HepG2 (cell line): Measurements from ENCODE around the gene ANXA10. TPM values are rescaled to one million over a fixed set of nuclear protein-coding genes. Genes with fewer than 3 reads are reported as not detected.

Experiments
- ATF1 ChIP-seq: IDR thresholded peaks from 2 replicates; pipeline ENCODE4 v1.6.1; 2016; ENCODE audit warnings: mild to moderate bottlenecking, control low read depth
- DR1 ChIP-seq: sonication (generic); formaldehyde crosslinking; IDR thresholded peaks from 2 replicates; pipeline ENCODE4 v1.8.0; 2021; ENCODE audit warnings: mild to moderate bottlenecking, missing genetic modification reagents, inconsistent platforms
- ELK4 ChIP-seq: sonication (generic); formaldehyde crosslinking; IDR thresholded peaks from 2 replicates; pipeline ENCODE4 v1.9.0; 2021; ENCODE audit warnings: missing genetic modification reagents, borderline replicate concordance
- EP300 ChIP-seq, 3 experiments: sonication (generic) in 1 of 3; formaldehyde crosslinking in 1 of 3; IDR thresholded peaks; 2 replicates each; pipeline versions ENCODE4 v1.5.1 to v1.6.1; 2011 to 2020; ENCODE audit warnings: low read depth in 2 of 3, low read length in 2 of 3, borderline replicate concordance in 1 of 3, improper control_type of control experiment in 1 of 3, mild to moderate bottlenecking in 1 of 3, missing genetic modification reagents in 1 of 3, moderate library complexity in 1 of 3
- FOXA1 ChIP-seq, 2 experiments: fragments of 450-650 bp in 1 of 2; sonication (generic) in 1 of 2; formaldehyde crosslinking in 1 of 2; IDR thresholded peaks; 2 replicates each; pipeline versions ENCODE4 v1.4.0 to v1.6.1; 2016 to 2020; ENCODE audit warnings: missing genetic modification reagents in 1 of 2
- FOXM1 ChIP-seq: sonication (generic); formaldehyde crosslinking; IDR thresholded peaks from 2 replicates; pipeline ENCODE4 v1.5.0; 2020; ENCODE audit warnings: missing genetic modification reagents
- FOXP1 ChIP-seq, 2 experiments: fragments of 450-650 bp in 1 of 2; IDR thresholded peaks; 2 replicates each; pipeline ENCODE4 v1.6.1; 2017 to 2018; ENCODE audit warnings: antibody characterized with exemption in 1 of 2
- IKZF5 ChIP-seq: IDR thresholded peaks from 2 replicates; pipeline ENCODE4 v1.6.1; 2018; ENCODE audit warnings: missing genetic modification reagents, mild to moderate bottlenecking, missing compliant biosample characterization
- KLF15 ChIP-seq: sonication (generic); formaldehyde crosslinking; IDR thresholded peaks from 2 replicates; pipeline ENCODE4 v1.8.1; 2023; ENCODE audit warnings: borderline replicate concordance, mild to moderate bottlenecking, inconsistent platforms, missing genetic modification reagents, mixed read lengths
- NR2F1 ChIP-seq, 2 experiments: fragments of 450-650 bp in 1 of 2; formaldehyde crosslinking in 1 of 2; IDR thresholded peaks; 2 replicates each; pipeline versions ENCODE4 v1.5.0 to v1.6.1; 2016 to 2020; ENCODE audit warnings: mild to moderate bottlenecking in 1 of 2, missing compliant biosample characterization in 1 of 2, missing genetic modification reagents in 1 of 2, moderate library complexity in 1 of 2
- NRL ChIP-seq: sonication (generic); formaldehyde crosslinking; IDR thresholded peaks from 2 replicates; pipeline ENCODE4 v1.5.0; 2020; ENCODE audit warnings: missing genetic modification reagents, mild to moderate bottlenecking, moderate library complexity, borderline replicate concordance
- SOX6 ChIP-seq, 2 experiments: fragments of 450-650 bp in 1 of 2; sonication (generic) in 1 of 2; formaldehyde crosslinking in 1 of 2; IDR thresholded peaks; 2 replicates each; pipeline versions ENCODE4 v1.4.0 to v1.6.1; 2017 to 2020; ENCODE audit warnings: antibody characterized with exemption in 1 of 2, mild to moderate bottlenecking in 1 of 2, missing genetic modification reagents in 1 of 2
- SSRP1 ChIP-seq: IDR thresholded peaks from 2 replicates; pipeline ENCODE4 v1.6.1; 2016; ENCODE audit warnings: control low read depth
- THAP9 ChIP-seq: sonication (generic); formaldehyde crosslinking; IDR thresholded peaks from 2 replicates; pipeline ENCODE4; 2020; ENCODE audit warnings: missing genetic modification reagents, mild to moderate bottlenecking, borderline replicate concordance
- TMF1 ChIP-seq: sonication (generic); formaldehyde crosslinking; IDR thresholded peaks from 2 replicates; pipeline ENCODE4 v1.8.1; 2022; ENCODE audit warnings: low read depth, missing genetic modification reagents
- ZC3H4 ChIP-seq: sonication (generic); formaldehyde crosslinking; IDR thresholded peaks from 2 replicates; pipeline ENCODE4 v1.4.0; 2020; ENCODE audit warnings: missing genetic modification reagents, borderline replicate concordance
- ZNF20 ChIP-seq: sonication (generic); formaldehyde crosslinking; IDR thresholded peaks from 2 replicates; pipeline ENCODE4 v1.4.0; 2020; ENCODE audit warnings: mild to moderate bottlenecking, moderate library complexity, missing genetic modification reagents
- ZNF251 ChIP-seq: sonication (generic); formaldehyde crosslinking; IDR thresholded peaks from 2 replicates; pipeline ENCODE4 v1.9.0; 2021; ENCODE audit warnings: mild to moderate bottlenecking, missing genetic modification reagents
- ZNF414 ChIP-seq: sonication (generic); formaldehyde crosslinking; IDR thresholded peaks from 2 replicates; pipeline ENCODE4 v1.5.0; 2020; ENCODE audit warnings: missing genetic modification reagents
- ZNF776 ChIP-seq: sonication (generic); formaldehyde crosslinking; IDR thresholded peaks from 2 replicates; pipeline ENCODE4 v1.4.0; 2020; ENCODE audit warnings: mild to moderate bottlenecking, missing genetic modification reagents
- polyA plus RNA-seq, 8 experiments: library from polyadenylated mRNA; depleted of rRNA in 3 of 8; stranded (reverse) in 7 of 8; unstranded in 1 of 8; fragments of >200 nt; fragmentation: Illumina TruSeq in 4 of 8; extraction: Trizol in 4 of 8; gene quantifications; 2 replicates each; pipeline versions ENCODE4 v1.2.1 to v1.2.3, GENCODE V29; 2011 to 2016; ENCODE audit warnings: low read depth in 4 of 8, missing spikeins in 1 of 8, mixed read lengths in 1 of 8; ENCODE audit not compliant: insufficient read depth in 1 of 8
- total RNA-seq, 5 experiments: library from RNA; depleted of rRNA; stranded (reverse); fragments of >200 nt; fragmentation: Illumina TruSeq; extraction: Trizol; gene quantifications; 2 replicates each; pipeline ENCODE4 v1.2.3, GENCODE V29; 2016; ENCODE audit warnings: low read depth in 1 of 5
- TF ChIP-seq, protein P1 (sequence below): sonication (generic); formaldehyde crosslinking; IDR thresholded peaks from 2 replicates; pipeline ENCODE4 v1.4.0; 2020; ENCODE audit warnings: missing genetic modification reagents

The ANXA10 gene
- total and polyA plus RNA-seq, 2 of the 13 experiments (the other 11 are each of a cell fraction or from before 2014, with no cell fraction given), result 0.08 TPM; not detected in 1

DNA sequence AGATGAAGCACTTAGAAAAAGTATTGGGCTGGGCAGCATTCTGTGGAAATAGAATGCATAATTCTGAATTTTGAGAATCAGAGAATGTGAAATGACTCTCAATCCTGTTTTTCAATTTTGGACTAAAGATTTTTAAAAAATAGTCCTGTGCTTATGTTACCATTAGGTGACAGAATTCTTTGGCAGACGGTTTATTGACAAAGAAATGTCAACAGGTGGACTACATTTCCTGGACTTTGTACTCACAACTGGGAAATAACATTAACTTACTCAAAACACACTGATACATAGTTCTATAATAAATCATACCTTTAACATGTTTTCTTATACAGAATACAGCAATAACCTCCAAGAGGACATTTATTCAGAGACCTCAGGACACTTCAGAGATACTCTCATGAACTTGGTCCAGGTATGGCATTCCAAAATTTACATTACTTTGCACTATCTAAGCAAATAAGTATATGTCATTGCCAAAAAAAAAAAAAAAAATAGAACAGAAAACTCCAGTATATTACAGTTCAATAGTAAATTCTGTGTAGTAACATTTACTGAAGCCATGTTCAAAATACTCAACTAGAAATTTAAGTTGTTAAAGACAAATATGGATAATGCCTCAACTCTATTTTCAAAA lies 72.7 kb downstream of the ANXA10 start (continued):
- TF ChIP-seq ZNF251 (CRISPR knock-in tag) (no peak), FOXA1 (IDR thresholded peaks at IDR 0.05) (no peak), FOXA1 (CRISPR knock-in tag; IDR thresholded peaks at IDR 0.05) (0 out of 2 replicates have a peak, but pooled peaks have one; percentile 24), ELK4 (CRISPR knock-in tag) (no peak), EP300 (IDR thresholded peaks at IDR 0.05; ENCODE audit: low read depth in 2 of 2, low read length in 2 of 2) (peak in 1 of 2 experiments; percentile 32; a peak in 1 of 4 replicates), EP300 (CRISPR knock-in tag; IDR thresholded peaks at IDR 0.05; ENCODE audit: borderline replicate concordance) (no peak), SOX6 (IDR thresholded peaks at IDR 0.05) (no peak), SOX6 (CRISPR knock-in tag; IDR thresholded peaks at IDR 0.05) (no peak), SSRP1 (CRISPR knock-in tag) (no peak), NR2F1 (CRISPR knock-in tag; IDR thresholded peaks at IDR 0.05) (no peak), KLF15 (CRISPR knock-in tag) (no peak), NRL (no peak), DR1 (no peak), ZNF414 (CRISPR knock-in tag) (no peak), ZNF776 (CRISPR knock-in tag) (no peak), FOXM1 (no peak), FOXP1 (IDR thresholded peaks at IDR 0.05) (no peak), FOXP1 (CRISPR knock-in tag; IDR thresholded peaks at IDR 0.05) (0 out of 2 replicates have a peak, but pooled peaks have one; percentile 55), THAP9 (CRISPR knock-in tag) (no peak), TMF1 (no peak), ZNF20 (CRISPR knock-in tag) (no peak), ZC3H4 (no peak), IKZF5 (CRISPR knock-in tag) (no peak), ATF1 (CRISPR knock-in tag) (no peak)
- TF ChIP-seq, protein P1, sequence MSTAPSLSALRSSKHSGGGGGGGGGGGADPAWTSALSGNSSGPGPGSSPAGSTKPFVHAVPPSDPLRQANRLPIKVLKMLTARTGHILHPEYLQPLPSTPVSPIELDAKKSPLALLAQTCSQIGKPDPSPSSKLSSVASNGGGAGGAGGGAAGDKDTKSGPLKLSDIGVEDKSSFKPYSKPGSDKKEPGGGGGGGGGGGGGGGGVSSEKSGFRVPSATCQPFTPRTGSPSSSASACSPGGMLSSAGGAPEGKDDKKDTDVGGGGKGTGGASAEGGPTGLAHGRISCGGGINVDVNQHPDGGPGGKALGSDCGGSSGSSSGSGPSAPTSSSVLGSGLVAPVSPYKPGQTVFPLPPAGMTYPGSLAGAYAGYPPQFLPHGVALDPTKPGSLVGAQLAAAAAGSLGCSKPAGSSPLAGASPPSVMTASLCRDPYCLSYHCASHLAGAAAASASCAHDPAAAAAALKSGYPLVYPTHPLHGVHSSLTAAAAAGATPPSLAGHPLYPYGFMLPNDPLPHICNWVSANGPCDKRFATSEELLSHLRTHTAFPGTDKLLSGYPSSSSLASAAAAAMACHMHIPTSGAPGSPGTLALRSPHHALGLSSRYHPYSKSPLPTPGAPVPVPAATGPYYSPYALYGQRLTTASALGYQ, result no peak
